MM.1S (cell line): ENCODE data around the gene MPP1.

Experiments
- EZH2 ChIP-seq: fragments of 300-600 bp; sonication (generic); optimal IDR thresholded peaks from 2 replicates; pipeline ENCODE3; 2017; ENCODE audit warnings: low read depth, mild to moderate bottlenecking, antibody characterized with exemption, low read length, mixed read lengths
- EZH2phosphoT487 ChIP-seq: fragments of 300-600 bp; sonication (generic); IDR thresholded peaks from 2 replicates; pipeline ENCODE4 v1.6.1; 2018; ENCODE audit warnings: antibody characterized with exemption, low read length
- TF ChIP-seq, protein P1 (sequence below): fragments of 300-600 bp; sonication (generic); IDR thresholded peaks from 2 replicates; pipeline ENCODE4 v1.5.1; 2016; ENCODE audit warnings: antibody characterized with exemption, low read length, mixed read lengths

DNA sequence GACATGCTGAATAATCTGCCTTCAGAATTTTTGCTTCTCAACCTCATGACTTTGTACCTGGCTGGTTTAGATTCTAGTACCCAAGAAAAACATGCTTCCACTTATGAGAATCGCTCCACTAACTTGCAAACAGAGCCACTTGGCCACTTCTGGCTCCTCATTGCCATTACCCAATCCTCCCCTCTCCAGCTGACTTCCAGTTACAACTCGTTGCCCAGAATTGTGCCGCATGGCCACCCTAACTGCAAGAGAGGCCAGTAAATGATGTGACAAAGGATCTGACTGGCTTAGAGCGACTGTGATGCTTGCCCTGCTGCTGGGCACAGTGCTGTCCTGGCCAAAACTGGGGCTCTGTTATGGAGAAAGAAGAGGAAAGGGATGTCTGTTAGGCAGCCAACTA, 46.6 kb downstream of the MPP1 start:
- TF ChIP-seq EZH2phosphoT487 (no peak), EZH2 (no peak)
- TF ChIP-seq, protein P1, sequence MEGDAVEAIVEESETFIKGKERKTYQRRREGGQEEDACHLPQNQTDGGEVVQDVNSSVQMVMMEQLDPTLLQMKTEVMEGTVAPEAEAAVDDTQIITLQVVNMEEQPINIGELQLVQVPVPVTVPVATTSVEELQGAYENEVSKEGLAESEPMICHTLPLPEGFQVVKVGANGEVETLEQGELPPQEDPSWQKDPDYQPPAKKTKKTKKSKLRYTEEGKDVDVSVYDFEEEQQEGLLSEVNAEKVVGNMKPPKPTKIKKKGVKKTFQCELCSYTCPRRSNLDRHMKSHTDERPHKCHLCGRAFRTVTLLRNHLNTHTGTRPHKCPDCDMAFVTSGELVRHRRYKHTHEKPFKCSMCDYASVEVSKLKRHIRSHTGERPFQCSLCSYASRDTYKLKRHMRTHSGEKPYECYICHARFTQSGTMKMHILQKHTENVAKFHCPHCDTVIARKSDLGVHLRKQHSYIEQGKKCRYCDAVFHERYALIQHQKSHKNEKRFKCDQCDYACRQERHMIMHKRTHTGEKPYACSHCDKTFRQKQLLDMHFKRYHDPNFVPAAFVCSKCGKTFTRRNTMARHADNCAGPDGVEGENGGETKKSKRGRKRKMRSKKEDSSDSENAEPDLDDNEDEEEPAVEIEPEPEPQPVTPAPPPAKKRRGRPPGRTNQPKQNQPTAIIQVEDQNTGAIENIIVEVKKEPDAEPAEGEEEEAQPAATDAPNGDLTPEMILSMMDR = no peak
